Stimulated activated CD4-positive, alpha-beta T cell treated with anti-CD3 and anti-CD28 coated beads, Interleukin-12 subunit alpha, Interleukin-12 subunit beta, amount 100 ng/mL, for 48 hours (primary cell): ENCODE data around the gene THAP4.
"Not testable (repeated sequence)": the region's sequence is repeated elsewhere in the genome, so short reads cannot be mapped to it uniquely, and the experiment has no call there.

ENCODE experiments used
- DNase-seq, 3 donors: peaks; one replicate each; pipeline ENCODE4 v3.0.0-alpha.2; 2020; ENCODE audit warnings: low read depth in 2 of 3, low spot score in 1 of 3

THAP4 gene

GRCh38 chr2:241584436-241584835 is 52.5 kb downstream of the THAP4 start:
- DNase-seq = no peak

DNA sequence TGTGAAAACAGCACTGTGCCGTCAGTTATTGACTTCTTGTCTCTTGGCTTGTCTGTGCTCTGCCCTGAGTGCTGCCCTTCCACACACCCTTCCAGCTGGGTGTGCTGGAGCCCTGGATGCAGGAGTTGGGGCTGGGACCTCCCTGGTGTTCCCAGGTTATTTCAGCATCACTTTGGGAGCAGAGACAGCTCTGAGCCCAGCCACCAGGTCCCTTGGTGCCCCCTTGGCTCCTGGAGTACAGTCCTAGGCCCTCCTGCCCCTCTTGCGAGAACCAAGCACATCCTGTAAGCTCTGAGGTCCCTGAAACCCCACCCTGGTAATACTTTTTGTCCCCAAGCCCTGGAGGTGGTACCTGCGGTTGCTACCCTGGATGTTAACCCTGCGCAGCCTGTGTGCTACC is 54.2 kb downstream of the THAP4 start:
- DNase-seq = no peak

GRCh38 chr2:241582328-241582727 is 54.6 kb downstream of the THAP4 start:
- no peak for DNase-seq

- DNase-seq = no peak
Observed at GRCh38 chr2:241579281-241579680, 57.7 kb downstream of the THAP4 start.

DNA sequence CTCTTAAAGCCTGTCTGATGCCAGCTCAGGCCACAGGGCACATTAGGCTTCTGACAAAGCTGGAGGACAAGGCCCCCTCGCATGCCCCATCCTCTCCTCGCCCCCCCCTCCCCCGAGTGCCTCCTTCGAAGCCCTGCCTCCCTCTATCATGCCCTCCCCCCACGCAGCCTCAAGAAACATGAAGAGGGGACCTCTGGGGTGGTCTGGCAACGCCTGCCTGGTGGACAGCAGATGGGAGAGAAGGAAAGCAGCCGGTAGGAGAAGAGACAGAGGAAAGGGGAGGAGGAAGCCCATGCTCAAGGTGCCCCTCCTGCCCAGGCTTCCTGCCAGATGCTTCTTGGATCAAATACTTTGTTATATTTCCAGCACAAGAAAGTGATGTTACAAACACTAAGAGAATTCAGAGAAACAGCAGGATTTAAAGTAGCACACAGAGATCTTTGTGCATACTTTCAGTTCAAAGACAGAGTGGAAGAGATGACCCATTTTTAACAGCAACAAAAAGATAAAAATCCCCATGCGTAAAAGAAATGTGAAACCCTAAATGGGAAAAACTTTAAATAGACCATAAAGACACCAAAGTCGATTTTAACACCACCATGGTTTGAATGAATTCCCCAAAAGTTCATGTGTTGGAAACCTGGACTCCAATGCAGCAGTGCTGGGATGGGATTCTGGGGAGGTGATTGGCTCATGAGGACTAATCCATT is 59.4 kb downstream of the THAP4 start:
- DNase-seq = no peak

DNA sequence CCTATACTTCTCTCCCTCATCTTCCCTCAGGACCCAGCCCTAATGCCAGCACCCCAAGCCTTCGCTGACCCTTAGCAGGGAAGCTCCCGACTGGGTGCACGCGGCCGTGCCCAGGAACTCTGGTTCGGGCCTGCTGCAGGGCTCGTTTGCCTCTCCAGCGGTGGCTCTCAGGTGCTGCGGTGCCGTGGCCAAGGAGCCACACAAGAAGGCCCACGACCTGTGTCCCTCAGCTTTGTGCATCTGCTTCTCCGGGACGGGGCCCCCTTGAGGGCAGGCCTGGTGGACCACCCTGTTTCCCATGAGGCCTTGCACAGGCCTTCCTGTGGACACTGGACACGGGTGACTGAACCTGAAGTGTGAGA is 60.7 kb downstream of the THAP4 start:
- DNase-seq = no peak

DNA sequence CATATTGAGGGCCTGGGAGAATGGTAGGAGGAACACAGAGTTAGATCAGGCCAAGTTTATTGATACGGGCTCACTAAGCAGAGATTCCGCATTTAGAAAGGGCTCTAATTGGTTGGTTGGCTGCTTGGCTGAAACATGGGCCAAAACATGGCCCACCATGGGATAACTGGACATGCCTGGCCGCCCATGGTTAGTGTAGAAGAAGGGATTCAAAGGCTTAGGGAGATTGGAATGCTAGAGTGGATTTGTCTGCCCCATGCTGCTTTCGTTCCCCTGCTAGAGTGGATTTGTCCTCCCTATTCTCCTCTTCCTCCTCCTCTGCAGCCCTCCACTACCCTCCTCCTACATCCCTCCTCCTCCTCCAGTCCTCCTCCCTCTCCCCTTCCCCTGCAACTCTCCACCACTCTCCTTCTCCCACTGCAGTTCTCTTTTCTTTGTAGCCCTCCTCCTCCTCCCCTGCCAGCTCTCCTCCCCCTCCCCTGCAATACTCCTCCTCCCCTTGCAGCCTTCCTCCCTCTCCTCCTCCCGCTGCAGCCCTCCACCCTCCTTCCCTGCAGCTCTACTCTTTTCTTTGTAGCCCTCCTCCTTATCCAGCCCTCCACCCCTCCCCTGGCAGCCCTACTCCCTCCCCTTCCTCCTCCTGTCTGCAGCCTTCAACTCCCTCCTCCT is 61.2 kb downstream of the THAP4 start:
- DNase-seq = no peak

- no peak for DNase-seq
Observed at GRCh38 chr2:241574911-241575623, 61.9 kb downstream of the THAP4 start.

DNA sequence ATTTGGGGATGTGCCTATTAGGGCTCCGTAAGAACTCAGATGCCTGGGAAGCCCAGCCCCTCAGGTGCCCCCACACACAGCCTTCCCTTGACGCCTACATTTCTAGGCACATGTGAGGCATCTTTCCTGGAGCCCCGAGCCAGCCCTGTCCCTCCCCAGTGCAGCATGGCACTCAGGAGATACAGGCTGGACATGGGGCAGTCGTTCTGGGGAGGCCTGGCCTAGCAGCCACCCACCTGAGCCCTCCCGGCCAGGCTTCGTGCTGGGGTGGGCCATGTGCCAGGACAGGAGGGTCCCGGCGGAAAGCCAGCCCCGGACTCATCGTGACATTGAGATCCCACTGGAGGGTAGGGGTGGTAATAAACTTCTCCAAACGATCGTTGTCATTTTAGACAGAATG is 63.2 kb downstream of the THAP4 start:
- DNase-seq = no peak

DNA sequence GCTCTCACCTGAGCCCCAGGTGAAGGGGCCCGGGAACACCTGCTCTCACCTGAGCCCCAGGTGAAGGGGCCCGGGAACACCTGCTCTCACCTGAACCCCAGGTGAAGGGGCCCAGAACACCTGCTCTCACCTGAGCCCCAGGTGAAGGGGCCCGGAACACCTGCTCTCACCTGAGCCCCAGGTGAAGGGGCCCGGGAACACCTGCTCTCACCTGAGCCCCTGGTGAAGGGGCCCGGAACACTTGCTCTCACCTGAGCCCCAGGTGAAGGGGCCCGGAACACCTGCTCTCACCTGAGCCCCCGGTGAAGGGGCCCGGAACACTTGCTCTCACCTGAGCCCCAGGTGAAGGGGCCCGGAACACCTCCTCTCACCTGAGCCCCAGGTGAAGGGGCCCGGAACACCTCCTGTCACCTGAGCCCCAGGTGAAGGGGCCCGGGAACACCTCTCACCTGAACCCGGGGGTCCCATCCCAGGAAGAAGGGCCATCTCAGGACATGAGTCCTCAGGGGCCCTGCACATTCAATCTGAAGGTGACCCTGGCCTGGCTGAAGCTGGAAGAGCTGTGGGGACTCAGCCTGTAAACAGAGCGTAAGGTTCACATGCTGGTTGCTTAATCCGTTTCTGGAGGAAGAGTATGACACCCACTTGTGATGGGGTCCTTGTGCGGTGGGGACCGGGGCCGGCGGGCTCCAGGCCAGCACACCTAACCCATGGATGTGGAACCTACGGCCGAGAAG is 63.9 kb downstream of the THAP4 start:
- DNase-seq = not testable (repeated sequence)

GRCh38 chr2:241571821-241572620 is 64.9 kb downstream of the THAP4 start:
- DNase-seq = no peak

DNA sequence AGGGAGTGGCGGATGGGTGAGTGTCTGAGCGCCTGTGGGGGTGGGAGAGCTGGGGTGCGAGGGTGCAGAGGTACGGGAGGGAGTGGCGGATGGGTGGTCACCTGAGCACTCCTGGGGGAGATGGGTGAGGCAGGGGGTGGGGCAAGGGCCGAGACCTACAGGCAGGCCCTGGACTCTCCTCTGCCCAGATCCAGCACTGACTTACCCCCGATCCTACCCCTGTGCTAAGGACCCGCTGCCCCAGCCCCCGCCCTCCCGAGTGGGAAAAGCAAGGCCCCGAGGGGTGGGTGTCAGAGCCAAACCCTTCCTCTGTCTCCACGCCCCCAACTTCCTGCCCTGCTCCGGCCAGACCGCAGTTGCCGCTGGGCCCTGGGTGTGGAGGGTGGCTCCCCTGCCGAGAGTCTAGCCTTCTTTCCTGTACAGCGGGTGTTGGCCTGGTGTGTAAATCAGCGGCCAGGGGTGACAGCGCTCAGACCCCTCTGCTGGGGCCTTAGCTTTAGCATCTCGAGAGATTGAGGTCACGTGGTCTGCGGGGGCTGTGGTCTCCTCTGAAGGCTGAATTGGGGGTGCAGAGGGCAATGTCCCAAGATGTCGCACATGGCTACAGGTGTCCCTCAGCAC is 65.9 kb downstream of the THAP4 start:
- DNase-seq = no peak

DNA sequence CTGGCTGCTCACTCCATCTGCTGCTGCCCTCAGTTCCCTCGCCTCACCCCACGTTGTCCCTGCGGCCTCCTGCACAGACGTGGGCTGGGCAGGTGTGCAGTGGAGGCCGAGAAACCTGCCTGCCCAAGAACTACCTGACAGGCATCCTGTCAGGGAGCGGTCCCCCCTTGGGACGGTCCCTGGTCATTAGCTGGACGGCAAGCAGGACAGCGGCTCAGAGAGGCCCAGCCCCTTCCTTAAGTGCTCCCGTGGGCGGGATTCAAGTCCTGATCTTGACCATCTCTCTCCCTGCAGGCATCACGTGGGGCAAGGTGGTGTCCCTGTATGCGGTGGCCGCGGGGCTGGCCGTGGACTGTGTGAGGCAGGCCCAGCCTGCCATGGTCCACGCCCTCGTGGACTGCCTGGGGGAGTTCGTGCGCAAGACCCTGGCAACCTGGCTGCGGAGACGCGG is 67.1 kb downstream of the THAP4 start:
- DNase-seq = no peak

GRCh38 chr2:241568726-241569125 is 68.2 kb downstream of the THAP4 start:
- no peak for DNase-seq

- DNase-seq = no peak
Observed at GRCh38 chr2:241567776-241568175, 69.2 kb downstream of the THAP4 start.

DNA sequence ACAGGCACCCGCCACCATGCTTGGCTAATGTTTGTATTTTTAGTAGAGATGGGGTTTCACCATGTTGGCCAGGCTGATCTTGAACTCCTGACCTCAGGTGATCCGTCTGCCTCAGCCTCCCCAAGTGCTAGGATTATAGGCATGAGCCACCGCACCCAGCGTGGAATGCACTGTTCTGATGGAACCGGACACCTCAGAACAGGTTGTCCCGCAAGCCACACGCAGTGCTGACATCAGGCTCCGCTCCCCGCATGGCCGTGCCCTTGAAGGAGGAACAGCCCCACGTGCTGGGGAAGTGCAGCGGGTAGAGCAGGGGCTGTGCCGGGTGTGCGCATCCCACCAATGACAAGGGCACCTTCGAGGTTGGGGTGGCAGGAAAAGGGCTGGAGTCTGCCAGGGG is 69.7 kb downstream of the THAP4 start:
- DNase-seq = not testable (repeated sequence)

GRCh38 chr2:241566468-241566867 is 70.5 kb downstream of the THAP4 start:
- no peak for DNase-seq

- DNase-seq = not testable (repeated sequence)
Observed at GRCh38 chr2:241566021-241566420, 70.9 kb downstream of the THAP4 start.

DNA sequence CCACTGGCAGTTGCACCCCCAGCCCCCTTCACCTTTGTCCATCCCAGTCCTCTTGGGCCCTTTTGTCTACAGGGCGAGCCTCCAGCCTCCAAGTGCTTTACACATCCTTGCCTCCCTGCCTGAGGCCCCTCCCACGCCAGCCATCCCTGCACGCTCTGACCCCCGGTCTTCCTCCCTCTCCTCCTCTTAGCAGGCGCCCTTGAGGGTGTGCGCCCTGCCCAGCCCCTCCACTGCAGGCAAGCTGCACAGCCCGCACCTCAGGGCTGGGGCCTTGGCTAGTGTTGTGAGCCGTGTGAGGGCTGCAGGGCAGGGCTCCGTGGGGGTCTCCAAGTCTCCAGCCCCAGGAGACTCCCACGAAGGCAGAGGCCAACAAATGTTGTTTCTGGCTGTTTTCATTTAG is 71.5 kb downstream of the THAP4 start:
- DNase-seq = no peak
